ENCODE data around the gene KLK14.

KLK14 gene

GRCh38 chr19:51110666-51110971 lies 27.9 kb upstream of the KLK14 start:
- Histone ChIP-seq H3F3A (ENCODE audit: insufficient read depth) (no peaks in the 10 kb centered on the region), H3K79me2 (ENCODE audit: insufficient read depth, low read length) (peaks cover 19% of the 10 kb centered on the region), H3K9ac (ENCODE audit: low read length) (no peak overlapping the region), H3K4me3 (ENCODE audit: insufficient read depth, low read length, poor library complexity, severe bottlenecking) (no peak overlapping the region), H3K27me3 (ENCODE audit: low read length) (no peaks in the 10 kb centered on the region), H3K4me2 (ENCODE audit: low read depth, low read length, poor library complexity, severe bottlenecking) (no peak overlapping the region), H3K27ac (ENCODE audit: low read depth, low read length) (no peak overlapping the region), H3K9me2 (replicated peaks; ENCODE audit: insufficient read depth, low read length) (no peaks in the 10 kb centered on the region), H2AFZ (ENCODE audit: low read depth, low read length, severe bottlenecking) (no peak overlapping the region), H3K9me3 (ENCODE audit: insufficient read depth, low read length) (no peaks in the 10 kb centered on the region), H3K36me3 (ENCODE audit: low read length) (no peaks in the 10 kb centered on the region), H4K20me1 (ENCODE audit: low read depth, low read length) (no peaks in the 10 kb centered on the region)
- TF ChIP-seq CTCF (IDR thresholded peaks at IDR 0.05; ENCODE audit: insufficient read depth, low read length, poor library complexity, severe bottlenecking) (no peak), EZH2phosphoT487 (conservative IDR thresholded peaks at IDR 0.05; ENCODE audit: low read length) (no peak)

GRCh38 chr19:51108805-51109146 lies 26.1 kb upstream of the KLK14 start:
- Histone ChIP-seq H3K36me3 (ENCODE audit: low read length) (no peaks in the 10 kb centered on the region), H4K20me1 (ENCODE audit: low read depth, low read length) (no peaks in the 10 kb centered on the region), H3K27me3 (ENCODE audit: low read length) (no peaks in the 10 kb centered on the region), H2AFZ (ENCODE audit: low read depth, low read length, severe bottlenecking) (peak overlapping the region; percentile 85), H3K9me3 (ENCODE audit: insufficient read depth, low read length) (no peaks in the 10 kb centered on the region), H3F3A (ENCODE audit: insufficient read depth) (no peaks in the 10 kb centered on the region), H3K27ac (ENCODE audit: low read depth, low read length) (no peak overlapping the region), H3K79me2 (ENCODE audit: insufficient read depth, low read length) (peaks cover 23% of the 10 kb centered on the region), H3K4me3 (ENCODE audit: insufficient read depth, low read length, poor library complexity, severe bottlenecking) (peak overlapping the region; percentile 50), H3K4me2 (ENCODE audit: low read depth, low read length, poor library complexity, severe bottlenecking) (peak overlapping the region; percentile 68), H3K9ac (ENCODE audit: low read length) (peak overlapping the region; percentile 35; the same call in 1 of the 2 replicates), H3K9me2 (replicated peaks; ENCODE audit: insufficient read depth, low read length) (no peaks in the 10 kb centered on the region)
- no peak for TF ChIP-seq CTCF (IDR thresholded peaks at IDR 0.05; ENCODE audit: insufficient read depth, low read length, poor library complexity, severe bottlenecking)
- TF ChIP-seq EZH2phosphoT487 (conservative IDR thresholded peaks at IDR 0.05; ENCODE audit: low read length): no peak

GRCh38 chr19:51108066-51108804 lies 25.5 kb upstream of the KLK14 start, which contains the start of gene CTU1:
Gene CTU1 (minus strand): TSS chr19:51108409. CDS start chr19:51104569, 3,840 bp downstream.
- Histone ChIP-seq H3K4me3 (ENCODE audit: insufficient read depth, low read length, poor library complexity, severe bottlenecking) (peak within 1 kb of the TSS; percentile 76), H2AFZ (ENCODE audit: low read depth, low read length, severe bottlenecking) (peak within 1 kb of the TSS; percentile 85), H3K27me3 (ENCODE audit: low read length) (no peaks in the 10 kb centered on the region), H3K27ac (ENCODE audit: low read depth, low read length) (0 out of 2 replicates have a peak within 1 kb of the TSS, but pooled peaks have one; percentile 27), H3K9ac (ENCODE audit: low read length) (peak within 1 kb of the TSS; percentile 79), H3K9me3 (ENCODE audit: insufficient read depth, low read length) (no peaks in the 10 kb centered on the region), H3K36me3 (ENCODE audit: low read length) (no peaks in the 10 kb centered on the region), H4K20me1 (ENCODE audit: low read depth, low read length) (no peaks in the 10 kb centered on the region), H3F3A (ENCODE audit: insufficient read depth) (no peaks in the 10 kb centered on the region), H3K4me2 (ENCODE audit: low read depth, low read length, poor library complexity, severe bottlenecking) (peak within 1 kb of the TSS; percentile 68), H3K79me2 (ENCODE audit: insufficient read depth, low read length) (peaks cover 23% of the 10 kb centered on the region), H3K9me2 (replicated peaks; ENCODE audit: insufficient read depth, low read length) (no peaks in the 10 kb centered on the region)
- TF ChIP-seq CTCF (IDR thresholded peaks at IDR 0.05; ENCODE audit: insufficient read depth, low read length, poor library complexity, severe bottlenecking) (no peak), EZH2phosphoT487 (conservative IDR thresholded peaks at IDR 0.05; ENCODE audit: low read length) (no peak)
